Prostate gland (tissue), 2 donors: ENCODE data around the gene FAIM. TPM values are rescaled to one million over a fixed set of nuclear protein-coding genes. Genes with fewer than 3 reads are reported as not detected.
"Not testable (repeated sequence)": the region's sequence is repeated elsewhere in the genome, so short reads cannot be mapped to it uniquely, and the experiment has no call there.

ENCODE experiments used
- DNase-seq: peaks from one replicate; pipeline ENCODE4 v3.0.0-alpha.2; 2019; ENCODE audit warnings: low spot score
- H3K27ac ChIP-seq, 2 donors: fragments of 200-600 bp; sonication (generic); 2 replicates each; pipeline ENCODE4 v1.5.1; 2017 to 2019
- H3K27me3 ChIP-seq: fragments of 200-600 bp; sonication (generic); replicated peaks from 2 replicates; pipeline ENCODE4 v1.5.1; 2019; ENCODE audit not compliant: insufficient read depth
- H3K36me3 ChIP-seq, 2 donors: fragments of 200-600 bp; sonication (generic); 1 replicate in 1 of 2; 2 replicates in 1 of 2; pipeline versions ENCODE4 v1.5.1 to v1.8.1; 2017 to 2019
- H3K4me1 ChIP-seq: fragments of 200-600 bp; sonication (generic); replicated peaks from 2 replicates; pipeline ENCODE4 v1.5.1; 2019
- H3K4me3 ChIP-seq, 2 donors: fragments of 200-600 bp; sonication (generic); 2 replicates each; pipeline ENCODE4 v1.5.1; 2017 to 2019
- H3K9me3 ChIP-seq: fragments of 200-600 bp; sonication (generic); 2 replicates; pipeline ENCODE4 v1.5.1; 2017
- CTCF ChIP-seq, 4 experiments: fragments of 200-600 bp in 2 of 4; fragments of 450-650 bp in 2 of 4; sonication (generic) in 2 of 4; IDR thresholded peaks; 1 replicate in 3 of 4; 2 replicates in 1 of 4; pipeline ENCODE4 v1.5.1; 2016 to 2019; ENCODE audit warnings: antibody characterized with exemption in 4 of 4, mild to moderate bottlenecking in 2 of 4, moderate library complexity in 2 of 4
- POLR2A ChIP-seq: fragments of 450-650 bp; IDR thresholded peaks from one replicate; pipeline ENCODE4 v1.6.1; 2016; ENCODE audit warnings: antibody characterized with exemption, mild to moderate bottlenecking
- POLR2AphosphoS5 ChIP-seq: sonication (generic); formaldehyde crosslinking; IDR thresholded peaks from one replicate; pipeline ENCODE4 v1.6.1; 2017; ENCODE audit warnings: antibody characterized with exemption
- WGBS: methylation state at CpG from one replicate; pipeline ENCODE4 v1.1.5; 2018; 5-methylcytosine and 5-hydroxymethylcytosine counted together
- intact Hi-C: fragments of 100-400 bp; cut with DNase I; formaldehyde crosslinking; loops from one replicate; pipeline ENCODE4 v1.14.2; 2022
- total RNA-seq, 2 donors: library from RNA; depleted of rRNA; stranded (reverse); fragments of >200 nt; gene quantifications; one replicate each; pipeline ENCODE4 v1.1.0, GENCODE V29; 2016

FAIM gene
- 10 to 100 TPM; 11.5 to 18.9 TPM for total RNA-seq

GRCh38 chr3:138608322-138609135, at the start of gene FAIM:
TSS of gene FAIM (plus strand) at chr3:138608771. CDS start at chr3:138619727, 10,956 bp downstream.
- Histone ChIP-seq H3K27ac (peak within 1 kb of the TSS; percentile 91 to 95), H3K36me3 (no peaks in the 10 kb centered on the region), H3K4me1 (no peaks in the 10 kb centered on the region), H3K27me3 (no peaks in the 10 kb centered on the region), H3K9me3 (no peaks in the 10 kb centered on the region), H3K4me3 (peak within 1 kb of the TSS; percentile 78 to 88)
- TF ChIP-seq POLR2AphosphoS5: peak; percentile 12
- TF ChIP-seq CTCF (IDR thresholded peaks at IDR 0.05): no peak
- WGBS: 3% methylated on average over 50 of the region's 68 CpGs
- intact Hi-C loops: loop anchor here (5.0 kb wide), 1 partner anchor 224 kb away; the partner anchor contains the start of gene PIK3CB
- peak; percentile 56 for DNase-seq

- Histone ChIP-seq H3K36me3 (peaks cover 2 to 6% of the 10 kb centered on the region in 2 donors), H3K9me3 (no peaks in the 10 kb centered on the region), H3K4me1 (no peaks in the 10 kb centered on the region), H3K4me3 (no peak overlapping the region), H3K27me3 (no peaks in the 10 kb centered on the region), H3K27ac (no peak overlapping the region)
- intact Hi-C loops: no loop called here
- 97% methylated on average over 4 of the region's 4 CpGs for WGBS
- no peak for DNase-seq
- TF ChIP-seq CTCF (IDR thresholded peaks at IDR 0.05): no peak
- TF ChIP-seq POLR2AphosphoS5: no peak
- no peak for TF ChIP-seq POLR2A
Observed at GRCh38 chr3:138559134-138559533, 49.4 kb upstream of the FAIM start.

- Histone ChIP-seq H3K9me3 (no peaks in the 10 kb centered on the region), H3K27ac (no peak overlapping the region), H3K36me3 (peaks cover 2 to 6% of the 10 kb centered on the region in 2 donors), H3K4me3 (no peak overlapping the region), H3K27me3 (no peaks in the 10 kb centered on the region), H3K4me1 (no peaks in the 10 kb centered on the region)
- DNase-seq: no peak
- TF ChIP-seq POLR2AphosphoS5: no peak
- WGBS: 97% methylated on average over 6 of the region's 6 CpGs
- intact Hi-C loops: no loop called here
Observed at GRCh38 chr3:138560501-138560900, 48.1 kb upstream of the FAIM start.

- H3K36me3 ChIP-seq, H3K27ac ChIP-seq, H3K27me3 ChIP-seq, DNase-seq, intact Hi-C loops, H3K4me1 ChIP-seq, H3K4me3 ChIP-seq, H3K9me3 ChIP-seq: not testable (repeated sequence)
- 92% methylated on average over 1 of the region's 1 CpG for WGBS
Observed at GRCh38 chr3:138562902-138563301, 45.7 kb upstream of the FAIM start.

GRCh38 chr3:138566293-138566692, 42.3 kb upstream of the FAIM start:
- intact Hi-C loops, H3K36me3 ChIP-seq, H3K9me3 ChIP-seq, H3K4me1 ChIP-seq, H3K27me3 ChIP-seq, H3K27ac ChIP-seq, H3K4me3 ChIP-seq, DNase-seq: not testable (repeated sequence)
- 95% methylated on average over 2 of the region's 2 CpGs for WGBS

GRCh38 chr3:138567403-138567802, 41.2 kb upstream of the FAIM start:
- H3K27me3 ChIP-seq: no peaks in the 10 kb centered on the region
- H3K9me3 ChIP-seq: no peaks in the 10 kb centered on the region
- H3K27ac ChIP-seq: no peak overlapping the region
- no peak for TF ChIP-seq POLR2AphosphoS5
- peak in 1 of 4 experiments; percentile 19 for TF ChIP-seq CTCF (IDR thresholded peaks at IDR 0.05)
- intact Hi-C loops: no loop called here
- DNase-seq: no peak
- no peaks in the 10 kb centered on the region for H3K36me3 ChIP-seq
- H3K4me1 ChIP-seq: no peaks in the 10 kb centered on the region
- no peak overlapping the region for H3K4me3 ChIP-seq
